ENCODE measurements around the gene MME.

MME gene

GRCh38 chr3:155184011-155184410 lies 103.9 kb downstream of the MME start:
- peaks cover 0 to 11% (median 4%) of the 10 kb centered on the region in 5 donors for H3K36me3 ChIP-seq (ENCODE audit: control insufficient read depth in 5 of 5, insufficient read depth in 5 of 5, low read length in 5 of 5)
- no peak overlapping the region for H3K4me3 ChIP-seq (ENCODE audit: low read depth in 1 of 5, low read length in 5 of 5)
- H3K27ac ChIP-seq (ENCODE audit: low read depth, low read length) = no peak overlapping the region
- no peak overlapping the region for H3K9ac ChIP-seq (ENCODE audit: low read length in 5 of 5)
- no peaks in the 10 kb centered on the region for H3K27me3 ChIP-seq (ENCODE audit: control insufficient read depth in 5 of 5, insufficient read depth in 4 of 5, low read length in 5 of 5)
- no peaks in the 10 kb centered on the region for H3K9me3 ChIP-seq (ENCODE audit: control insufficient read depth in 5 of 5, low read length in 5 of 5)
- peaks cover 0 to 14% (median 0%) of the 10 kb centered on the region in 5 donors for H3K4me1 ChIP-seq (ENCODE audit: control insufficient read depth in 5 of 5, insufficient read depth in 5 of 5, low read length in 5 of 5)

- Histone ChIP-seq H3K4me3 (ENCODE audit: low read depth in 1 of 5, low read length in 5 of 5) (no peak overlapping the region), H3K36me3 (ENCODE audit: control insufficient read depth in 5 of 5, insufficient read depth in 5 of 5, low read length in 5 of 5) (peaks cover 0 to 5% (median 3%) of the 10 kb centered on the region in 5 donors), H3K9me3 (ENCODE audit: control insufficient read depth in 5 of 5, low read length in 5 of 5) (no peaks in the 10 kb centered on the region), H3K4me1 (ENCODE audit: control insufficient read depth in 5 of 5, insufficient read depth in 5 of 5, low read length in 5 of 5) (peaks cover 0 to 14% (median 0%) of the 10 kb centered on the region in 5 donors), H3K9ac (ENCODE audit: low read length in 5 of 5) (no peak overlapping the region), H3K27me3 (ENCODE audit: control insufficient read depth in 5 of 5, insufficient read depth in 4 of 5, low read length in 5 of 5) (no peaks in the 10 kb centered on the region), H3K27ac (ENCODE audit: low read depth, low read length) (peak overlapping the region; percentile 43)
These were observed 105.5 kb downstream of the MME start for GRCh38 chr3:155185631-155186071.

- Histone ChIP-seq H3K27me3 (ENCODE audit: control insufficient read depth in 5 of 5, insufficient read depth in 4 of 5, low read length in 5 of 5) (no peaks in the 10 kb centered on the region), H3K27ac (ENCODE audit: low read depth, low read length) (no peak overlapping the region), H3K4me1 (ENCODE audit: control insufficient read depth in 5 of 5, insufficient read depth in 5 of 5, low read length in 5 of 5) (peaks cover 0 to 14% (median 0%) of the 10 kb centered on the region in 5 donors), H3K9me3 (ENCODE audit: control insufficient read depth in 5 of 5, low read length in 5 of 5) (no peaks in the 10 kb centered on the region), H3K4me3 (ENCODE audit: low read depth in 1 of 5, low read length in 5 of 5) (no peak overlapping the region), H3K9ac (ENCODE audit: low read length in 5 of 5) (no peak overlapping the region), H3K36me3 (ENCODE audit: control insufficient read depth in 5 of 5, insufficient read depth in 5 of 5, low read length in 5 of 5) (no peaks in the 10 kb centered on the region)
These were observed 107.9 kb downstream of the MME start for GRCh38 chr3:155188031-155188430.

GRCh38 chr3:155189478-155189877 lies 109.4 kb downstream of the MME start:
- Histone ChIP-seq H3K9ac (ENCODE audit: low read length in 5 of 5) (no peak overlapping the region), H3K36me3 (ENCODE audit: control insufficient read depth in 5 of 5, insufficient read depth in 5 of 5, low read length in 5 of 5) (no peaks in the 10 kb centered on the region), H3K9me3 (ENCODE audit: control insufficient read depth in 5 of 5, low read length in 5 of 5) (no peaks in the 10 kb centered on the region), H3K27ac (ENCODE audit: low read depth, low read length) (no peak overlapping the region), H3K4me3 (ENCODE audit: low read depth in 1 of 5, low read length in 5 of 5) (no peak overlapping the region), H3K27me3 (ENCODE audit: control insufficient read depth in 5 of 5, insufficient read depth in 4 of 5, low read length in 5 of 5) (no peaks in the 10 kb centered on the region), H3K4me1 (ENCODE audit: control insufficient read depth in 5 of 5, insufficient read depth in 5 of 5, low read length in 5 of 5) (peaks cover 0 to 10% (median 0%) of the 10 kb centered on the region in 5 donors)

GRCh38 chr3:155190691-155191090 lies 110.6 kb downstream of the MME start:
- no peak overlapping the region for H3K4me3 ChIP-seq (ENCODE audit: low read depth in 1 of 5, low read length in 5 of 5)
- peaks cover 0 to 4% (median 0%) of the 10 kb centered on the region in 5 donors for H3K4me1 ChIP-seq (ENCODE audit: control insufficient read depth in 5 of 5, insufficient read depth in 5 of 5, low read length in 5 of 5)
- no peaks in the 10 kb centered on the region for H3K27me3 ChIP-seq (ENCODE audit: control insufficient read depth in 5 of 5, insufficient read depth in 4 of 5, low read length in 5 of 5)
- H3K36me3 ChIP-seq (ENCODE audit: control insufficient read depth in 5 of 5, insufficient read depth in 5 of 5, low read length in 5 of 5) = no peaks in the 10 kb centered on the region
- H3K27ac ChIP-seq (ENCODE audit: low read depth, low read length) = no peak overlapping the region
- no peak overlapping the region for H3K9ac ChIP-seq (ENCODE audit: low read length in 5 of 5)
- no peaks in the 10 kb centered on the region for H3K9me3 ChIP-seq (ENCODE audit: control insufficient read depth in 5 of 5, low read length in 5 of 5)

- H3K4me1 ChIP-seq (ENCODE audit: control insufficient read depth in 5 of 5, insufficient read depth in 5 of 5, low read length in 5 of 5) = peaks cover 0 to 4% (median 0%) of the 10 kb centered on the region in 5 donors
- no peak overlapping the region for H3K9ac ChIP-seq (ENCODE audit: low read length in 5 of 5)
- H3K9me3 ChIP-seq (ENCODE audit: control insufficient read depth in 5 of 5, low read length in 5 of 5) = no peaks in the 10 kb centered on the region
- H3K27ac ChIP-seq (ENCODE audit: low read depth, low read length) = no peak overlapping the region
- no peaks in the 10 kb centered on the region for H3K27me3 ChIP-seq (ENCODE audit: control insufficient read depth in 5 of 5, insufficient read depth in 4 of 5, low read length in 5 of 5)
- H3K36me3 ChIP-seq (ENCODE audit: control insufficient read depth in 5 of 5, insufficient read depth in 5 of 5, low read length in 5 of 5) = no peaks in the 10 kb centered on the region
- no peak overlapping the region for H3K4me3 ChIP-seq (ENCODE audit: low read depth in 1 of 5, low read length in 5 of 5)
These were observed 113.0 kb downstream of the MME start for GRCh38 chr3:155192957-155193746.

GRCh38 chr3:155193868-155194267 lies 113.7 kb downstream of the MME start:
- Histone ChIP-seq H3K4me1 (ENCODE audit: control insufficient read depth in 5 of 5, insufficient read depth in 5 of 5, low read length in 5 of 5) (peaks cover 0 to 4% (median 0%) of the 10 kb centered on the region in 5 donors), H3K27me3 (ENCODE audit: control insufficient read depth in 5 of 5, insufficient read depth in 4 of 5, low read length in 5 of 5) (no peaks in the 10 kb centered on the region), H3K36me3 (ENCODE audit: control insufficient read depth in 5 of 5, insufficient read depth in 5 of 5, low read length in 5 of 5) (no peaks in the 10 kb centered on the region), H3K27ac (ENCODE audit: low read depth, low read length) (no peak overlapping the region), H3K9me3 (ENCODE audit: control insufficient read depth in 5 of 5, low read length in 5 of 5) (no peaks in the 10 kb centered on the region), H3K4me3 (ENCODE audit: low read depth in 1 of 5, low read length in 5 of 5) (no peak overlapping the region), H3K9ac (ENCODE audit: low read length in 5 of 5) (no peak overlapping the region)

GRCh38 chr3:155194973-155195957 lies 115.1 kb downstream of the MME start:
- no peaks in the 10 kb centered on the region for H3K9me3 ChIP-seq (ENCODE audit: control insufficient read depth in 5 of 5, low read length in 5 of 5)
- H3K4me1 ChIP-seq (ENCODE audit: control insufficient read depth in 5 of 5, insufficient read depth in 5 of 5, low read length in 5 of 5) = peaks cover 0 to 4% (median 0%) of the 10 kb centered on the region in 5 donors
- H3K4me3 ChIP-seq (ENCODE audit: low read depth in 1 of 5, low read length in 5 of 5) = no peak overlapping the region
- no peak overlapping the region for H3K9ac ChIP-seq (ENCODE audit: low read length in 5 of 5)
- no peaks in the 10 kb centered on the region for H3K27me3 ChIP-seq (ENCODE audit: control insufficient read depth in 5 of 5, insufficient read depth in 4 of 5, low read length in 5 of 5)
- H3K27ac ChIP-seq (ENCODE audit: low read depth, low read length) = no peak overlapping the region
- no peaks in the 10 kb centered on the region for H3K36me3 ChIP-seq (ENCODE audit: control insufficient read depth in 5 of 5, insufficient read depth in 5 of 5, low read length in 5 of 5)

GRCh38 chr3:155196131-155197021 lies 116.3 kb downstream of the MME start:
- no peak overlapping the region for H3K9ac ChIP-seq (ENCODE audit: low read length in 5 of 5)
- H3K4me3 ChIP-seq (ENCODE audit: low read depth in 1 of 5, low read length in 5 of 5) = no peak overlapping the region
- H3K9me3 ChIP-seq (ENCODE audit: control insufficient read depth in 5 of 5, low read length in 5 of 5) = no peaks in the 10 kb centered on the region
- no peaks in the 10 kb centered on the region for H3K27me3 ChIP-seq (ENCODE audit: control insufficient read depth in 5 of 5, insufficient read depth in 4 of 5, low read length in 5 of 5)
- no peaks in the 10 kb centered on the region for H3K36me3 ChIP-seq (ENCODE audit: control insufficient read depth in 5 of 5, insufficient read depth in 5 of 5, low read length in 5 of 5)
- peaks cover 0 to 4% (median 0%) of the 10 kb centered on the region in 5 donors for H3K4me1 ChIP-seq (ENCODE audit: control insufficient read depth in 5 of 5, insufficient read depth in 5 of 5, low read length in 5 of 5)
- no peak overlapping the region for H3K27ac ChIP-seq (ENCODE audit: low read depth, low read length)
